PC-3 (cell line): Measurements from ENCODE around the gene ZNF180. TPM values are rescaled to one million over a fixed set of nuclear protein-coding genes. Genes with fewer than 3 reads are reported as not detected.
"Not testable (repeated sequence)": the region's sequence is repeated elsewhere in the genome, so short reads cannot be mapped to it uniquely, and the experiment has no call there.

Source experiments
- ATAC-seq: fragments of 200-7000 bp; cut with Tn5 transposase; 2 replicates; pipeline ENCODE4 v1.9.1; 2020; ENCODE audit warnings: mild to moderate bottlenecking, moderate library complexity
- BruUV-seq: library from RNA; stranded (reverse); fragments of 400-500 nt; replicated peaks from 2 replicates; lab custom pipeline; 2021; lab: Mats Ljungman, UMichigan
- CTCF ChIA-PET: fragments of 300-600 bp; sonication (Branson Sonifier 250); formaldehyde crosslinking; loops from one replicate; lab custom pipeline; 2022; ENCODE audit warnings: antibody characterized with exemption; lab: Charles Lee
- POLR2A ChIA-PET: fragments of 300-600 bp; sonication (Branson Sonifier 250); formaldehyde crosslinking; loops from one replicate; lab custom pipeline; 2022; ENCODE audit warnings: antibody characterized with exemption; ENCODE audit not compliant: unreplicated experiment; lab: Charles Lee
- DNase-seq: peaks from one replicate; pipeline ENCODE4 v3.0.0-alpha.2; 2015
- H2AFZ ChIP-seq: fragments of 300-600 bp; sonication (generic); 2 replicates; pipeline ENCODE4 v1.6.0; 2016; ENCODE audit warnings: antibody characterized with exemption, low read length
- H3F3A ChIP-seq: fragments of 300-600 bp; sonication (generic); one replicate; pipeline ENCODE4 v1.6.0; 2017; ENCODE audit warnings: antibody characterized with exemption, low read length, control low read depth, mild to moderate bottlenecking; ENCODE audit not compliant: unreplicated experiment
- H3K27ac ChIP-seq: fragments of 300-600 bp; sonication (generic); 2 replicates; pipeline ENCODE4 v1.5.1; 2016; ENCODE audit warnings: mild to moderate bottlenecking, low read length
- H3K27me3 ChIP-seq: fragments of 300-600 bp; sonication (generic); 2 replicates; pipeline ENCODE4 v1.6.1; 2016; ENCODE audit warnings: low read length, mixed read lengths
- H3K36me3 ChIP-seq: fragments of 300-600 bp; sonication (generic); 2 replicates; pipeline ENCODE4 v1.6.1; 2016; ENCODE audit warnings: low read depth, mixed run types, low read length, mixed read lengths
- H3K4me1 ChIP-seq: fragments of 300-600 bp; sonication (generic); 2 replicates; pipeline ENCODE4 v1.5.1; 2016; ENCODE audit warnings: low read length; ENCODE audit not compliant: insufficient read depth
- H3K4me2 ChIP-seq: fragments of 300-600 bp; sonication (generic); 2 replicates; pipeline ENCODE4 v1.6.0; 2016; ENCODE audit warnings: low read length
- H3K4me3 ChIP-seq: fragments of 300-600 bp; sonication (generic); 2 replicates; pipeline ENCODE4 v1.5.1; 2016; ENCODE audit warnings: mild to moderate bottlenecking, low read length, mixed read lengths
- H3K79me2 ChIP-seq: fragments of 300-600 bp; sonication (generic); 2 replicates; pipeline ENCODE4 v1.6.1; 2017; ENCODE audit warnings: low read length, mixed read lengths
- H3K9ac ChIP-seq: fragments of 300-600 bp; sonication (generic); 2 replicates; pipeline ENCODE4 v1.6.0; 2016; ENCODE audit warnings: mild to moderate bottlenecking, low read length
- H3K9me2 ChIP-seq: fragments of 300-600 bp; sonication (generic); replicated peaks from 2 replicates; pipeline ENCODE4 v1.6.1; 2016; ENCODE audit warnings: mixed run types, low read length, mixed read lengths
- H3K9me3 ChIP-seq: fragments of 300-600 bp; sonication (generic); 2 replicates; pipeline ENCODE4 v1.6.1; 2016; ENCODE audit warnings: low read length, mixed read lengths
- H4K20me1 ChIP-seq: fragments of 300-600 bp; sonication (generic); 2 replicates; pipeline ENCODE4 v1.6.1; 2016; ENCODE audit warnings: low read length, mixed read lengths
- CTCF ChIP-seq: fragments of 300-600 bp; sonication (generic); conservative IDR thresholded peaks from 2 replicates; pipeline ENCODE4 v1.5.1; 2017; ENCODE audit warnings: antibody characterized with exemption, low read depth, mild to moderate bottlenecking, low read length
- EZH2 ChIP-seq: fragments of 300-600 bp; sonication (generic); IDR thresholded peaks from one replicate; pipeline ENCODE4 v1.6.1; 2017; ENCODE audit warnings: antibody characterized with exemption, mild to moderate bottlenecking, low read length; ENCODE audit not compliant: unreplicated experiment
- EZH2phosphoT487 ChIP-seq: fragments of 300-600 bp; sonication (generic); IDR thresholded peaks from 2 replicates; pipeline ENCODE4 v1.6.1; 2018; ENCODE audit warnings: mild to moderate bottlenecking, antibody characterized with exemption, low read length, borderline replicate concordance
- intact Hi-C: fragments of 100-400 bp; cut with micrococcal nuclease; formaldehyde crosslinking; loops from 2 replicates; pipeline ENCODE4 v1.9.0; 2023
- total RNA-seq: library from RNA; depleted of rRNA; stranded (reverse); fragments of >200 nt; gene quantifications from 2 replicates; pipeline ENCODE4 v1.2.3, GENCODE V29; 2014

The ZNF180 gene
- total RNA-seq, 1 experiment from 2014 or later, result 9.8 TPM

GRCh38 chr19:44462600-44463286, 37.6 kb downstream of the ZNF180 start:
- H2AFZ ChIP-seq, H3K4me1 ChIP-seq, H3K79me2 ChIP-seq, H3K9ac ChIP-seq, H3K4me2 ChIP-seq, DNase-seq, H3K4me3 ChIP-seq, intact Hi-C loops, BruUV-seq, H4K20me1 ChIP-seq, CTCF ChIA-PET, H3K27ac ChIP-seq, H3K36me3 ChIP-seq, H3F3A ChIP-seq, H3K27me3 ChIP-seq, H3K9me2 ChIP-seq, POLR2A ChIA-PET, H3K9me3 ChIP-seq, ATAC-seq: not testable (repeated sequence)

- H3K27me3 ChIP-seq, H3K4me3 ChIP-seq, CTCF ChIA-PET, H3K9me3 ChIP-seq, H3K36me3 ChIP-seq, H2AFZ ChIP-seq, H3F3A ChIP-seq, H3K27ac ChIP-seq, H3K9me2 ChIP-seq, H3K9ac ChIP-seq, H4K20me1 ChIP-seq, POLR2A ChIA-PET, DNase-seq, BruUV-seq, intact Hi-C loops, ATAC-seq, H3K79me2 ChIP-seq, H3K4me1 ChIP-seq, H3K4me2 ChIP-seq: not testable (repeated sequence)
Measured at GRCh38 chr19:44456016-44456415, 44.3 kb downstream of the ZNF180 start.

- CTCF ChIA-PET, result no interaction called here
- no peaks in the 10 kb centered on the region for H3K4me1 ChIP-seq
- H3K9me3 ChIP-seq, result no peaks in the 10 kb centered on the region
- no peak overlapping the region for H3K9ac ChIP-seq
- POLR2A ChIA-PET, result no interaction called here
- no peaks in the 10 kb centered on the region for H3K9me2 ChIP-seq
- H3K27ac ChIP-seq, result no peak overlapping the region
- H3K4me2 ChIP-seq, result no peak overlapping the region
- no peak overlapping the region for H3K4me3 ChIP-seq
- no peaks in the 10 kb centered on the region for H3F3A ChIP-seq
- H4K20me1 ChIP-seq, result no peaks in the 10 kb centered on the region
- no peak overlapping the region for H2AFZ ChIP-seq
- TF ChIP-seq EZH2 (no peak), EZH2phosphoT487 (no peak), CTCF (no peak)
- intact Hi-C loops, result no loop called here
- ATAC-seq, result no peak
- DNase-seq, result no peak
- H3K79me2 ChIP-seq, result no peaks in the 10 kb centered on the region
- H3K27me3 ChIP-seq, result no peaks in the 10 kb centered on the region
- BruUV-seq, result no TSS peak
- H3K36me3 ChIP-seq, result no peaks in the 10 kb centered on the region
Measured at GRCh38 chr19:44455100-44455499, 45.2 kb downstream of the ZNF180 start.

- no peaks in the 10 kb centered on the region for H3K36me3 ChIP-seq
- intact Hi-C loops, result no loop called here
- DNase-seq, result no peak
- H3F3A ChIP-seq, result no peaks in the 10 kb centered on the region
- ChIA-PET POLR2A (no interaction called here), CTCF (no interaction called here)
- no peak overlapping the region for H3K27ac ChIP-seq
- H3K9ac ChIP-seq, result no peak overlapping the region
- no peaks in the 10 kb centered on the region for H4K20me1 ChIP-seq
- H3K79me2 ChIP-seq, result no peaks in the 10 kb centered on the region
- no TSS peak for BruUV-seq
- H3K9me2 ChIP-seq, result no peaks in the 10 kb centered on the region
- H3K27me3 ChIP-seq, result no peaks in the 10 kb centered on the region
- H2AFZ ChIP-seq, result no peak overlapping the region
- ATAC-seq, result no peak
- H3K9me3 ChIP-seq, result peaks cover 7% of the 10 kb centered on the region; the same call in 1 of the 2 replicates
- TF ChIP-seq CTCF (no peak), EZH2phosphoT487 (no peak), EZH2 (no peak)
- H3K4me3 ChIP-seq, result no peak overlapping the region
- no peak overlapping the region for H3K4me2 ChIP-seq
- no peaks in the 10 kb centered on the region for H3K4me1 ChIP-seq
Measured at GRCh38 chr19:44452367-44452766, 48.0 kb downstream of the ZNF180 start.
